ENCODE results near the gene ABCB4. TPM values are rescaled to one million over a fixed set of nuclear protein-coding genes. Genes with fewer than 3 reads are reported as not detected.
A peak's percentile ranks its signal among the peaks of the same experiment; 100 is the strongest.

The ABCB4 gene
- under 1 TPM; 0.33 to 0.45 TPM for polyA plus RNA-seq

- Histone ChIP-seq H3K27ac (ENCODE audit: low read depth in 2 of 2, low read length in 1 of 2) (no peak within 1 kb of the TSS), H3K36me3 (ENCODE audit: control insufficient read depth in 2 of 2, insufficient read depth in 2 of 2, low read length in 1 of 2) (no peaks in the 10 kb centered on the region), H3K9me3 (ENCODE audit: control insufficient read depth in 2 of 2, insufficient read depth in 1 of 2, low read depth in 1 of 2, low read length in 1 of 2) (no peaks in the 10 kb centered on the region), H3K4me1 (ENCODE audit: control insufficient read depth in 2 of 2, insufficient read depth in 2 of 2, low read length in 1 of 2) (no peaks in the 10 kb centered on the region), H3K4me3 (ENCODE audit: low read depth in 1 of 2, low read length in 2 of 2) (peak within 1 kb of the TSS; percentile 40 to 46), H3K27me3 (ENCODE audit: control insufficient read depth in 1 of 2, insufficient read depth in 2 of 2, low read length in 2 of 2) (peaks cover 0 to 2% of the 10 kb centered on the region in 2 donors)
- 4 to 6% methylated on average over 65 to 80 of the region's 80 CpGs for WGBS, 2 donors
Measured at GRCh38 chr7:87475359-87476178, at the start of gene ABCB4. ABCB4 (minus strand) TSS chr7:87475680; CDS start chr7:87475465, 215 bp downstream.

GRCh38 chr7:87518735-87519134, 43.3 kb upstream of the ABCB4 start:
- no peak overlapping the region for H3K27ac ChIP-seq (ENCODE audit: low read depth in 2 of 2, low read length in 1 of 2)
- no peaks in the 10 kb centered on the region for H3K36me3 ChIP-seq (ENCODE audit: control insufficient read depth in 2 of 2, insufficient read depth in 2 of 2, low read length in 1 of 2)
- no peaks in the 10 kb centered on the region for H3K9me3 ChIP-seq (ENCODE audit: control insufficient read depth in 2 of 2, insufficient read depth in 1 of 2, low read depth in 1 of 2, low read length in 1 of 2)
- H3K27me3 ChIP-seq (ENCODE audit: control insufficient read depth in 1 of 2, insufficient read depth in 2 of 2, low read length in 2 of 2): no peaks in the 10 kb centered on the region
- H3K4me3 ChIP-seq (ENCODE audit: low read depth in 1 of 2, low read length in 2 of 2): no peak overlapping the region
- H3K4me1 ChIP-seq (ENCODE audit: control insufficient read depth in 2 of 2, insufficient read depth in 2 of 2, low read length in 1 of 2): no peaks in the 10 kb centered on the region
- WGBS, 2 donors: 52 to 67% methylated on average over 2 of the region's 2 CpGs

GRCh38 chr7:87517891-87518290, 42.4 kb upstream of the ABCB4 start:
- H3K9me3 ChIP-seq (ENCODE audit: control insufficient read depth in 2 of 2, insufficient read depth in 1 of 2, low read depth in 1 of 2, low read length in 1 of 2): no peaks in the 10 kb centered on the region
- H3K27ac ChIP-seq (ENCODE audit: low read depth in 2 of 2, low read length in 1 of 2): no peak overlapping the region
- no peaks in the 10 kb centered on the region for H3K27me3 ChIP-seq (ENCODE audit: control insufficient read depth in 1 of 2, insufficient read depth in 2 of 2, low read length in 2 of 2)
- 80 to 85% methylated on average over 3 of the region's 3 CpGs for WGBS, 2 donors
- no peak overlapping the region for H3K4me3 ChIP-seq (ENCODE audit: low read depth in 1 of 2, low read length in 2 of 2)
- H3K4me1 ChIP-seq (ENCODE audit: control insufficient read depth in 2 of 2, insufficient read depth in 2 of 2, low read length in 1 of 2): no peaks in the 10 kb centered on the region
- H3K36me3 ChIP-seq (ENCODE audit: control insufficient read depth in 2 of 2, insufficient read depth in 2 of 2, low read length in 1 of 2): no peaks in the 10 kb centered on the region

GRCh38 chr7:87517136-87517815, 41.8 kb upstream of the ABCB4 start:
- Histone ChIP-seq H3K9me3 (ENCODE audit: control insufficient read depth in 2 of 2, insufficient read depth in 1 of 2, low read depth in 1 of 2, low read length in 1 of 2) (no peaks in the 10 kb centered on the region), H3K4me3 (ENCODE audit: low read depth in 1 of 2, low read length in 2 of 2) (no peak overlapping the region), H3K27me3 (ENCODE audit: control insufficient read depth in 1 of 2, insufficient read depth in 2 of 2, low read length in 2 of 2) (no peaks in the 10 kb centered on the region), H3K4me1 (ENCODE audit: control insufficient read depth in 2 of 2, insufficient read depth in 2 of 2, low read length in 1 of 2) (no peaks in the 10 kb centered on the region), H3K27ac (ENCODE audit: low read depth in 2 of 2, low read length in 1 of 2) (no peak overlapping the region), H3K36me3 (ENCODE audit: control insufficient read depth in 2 of 2, insufficient read depth in 2 of 2, low read length in 1 of 2) (no peaks in the 10 kb centered on the region)
- 74 to 77% methylated on average over 3 of the region's 3 CpGs for WGBS, 2 donors

- WGBS, 2 donors: 84 to 85% methylated on average over 5 of the region's 5 CpGs
- no peaks in the 10 kb centered on the region for H3K27me3 ChIP-seq (ENCODE audit: control insufficient read depth in 1 of 2, insufficient read depth in 2 of 2, low read length in 2 of 2)
- no peaks in the 10 kb centered on the region for H3K9me3 ChIP-seq (ENCODE audit: control insufficient read depth in 2 of 2, insufficient read depth in 1 of 2, low read depth in 1 of 2, low read length in 1 of 2)
- H3K4me3 ChIP-seq (ENCODE audit: low read depth in 1 of 2, low read length in 2 of 2): no peak overlapping the region
- H3K4me1 ChIP-seq (ENCODE audit: control insufficient read depth in 2 of 2, insufficient read depth in 2 of 2, low read length in 1 of 2): no peaks in the 10 kb centered on the region
- no peaks in the 10 kb centered on the region for H3K36me3 ChIP-seq (ENCODE audit: control insufficient read depth in 2 of 2, insufficient read depth in 2 of 2, low read length in 1 of 2)
- H3K27ac ChIP-seq (ENCODE audit: low read depth in 2 of 2, low read length in 1 of 2): no peak overlapping the region
Measured at GRCh38 chr7:87513735-87514335, 38.4 kb upstream of the ABCB4 start.

GRCh38 chr7:87512906-87513305, 37.4 kb upstream of the ABCB4 start:
- H3K27ac ChIP-seq (ENCODE audit: low read depth in 2 of 2, low read length in 1 of 2): no peak overlapping the region
- no peaks in the 10 kb centered on the region for H3K36me3 ChIP-seq (ENCODE audit: control insufficient read depth in 2 of 2, insufficient read depth in 2 of 2, low read length in 1 of 2)

GRCh38 chr7:87511510-87511909, 36.0 kb upstream of the ABCB4 start:
- Histone ChIP-seq H3K4me1 (ENCODE audit: control insufficient read depth in 2 of 2, insufficient read depth in 2 of 2, low read length in 1 of 2) (no peaks in the 10 kb centered on the region), H3K4me3 (ENCODE audit: low read depth in 1 of 2, low read length in 2 of 2) (no peak overlapping the region), H3K27me3 (ENCODE audit: control insufficient read depth in 1 of 2, insufficient read depth in 2 of 2, low read length in 2 of 2) (no peaks in the 10 kb centered on the region), H3K27ac (ENCODE audit: low read depth in 2 of 2, low read length in 1 of 2) (no peak overlapping the region), H3K36me3 (ENCODE audit: control insufficient read depth in 2 of 2, insufficient read depth in 2 of 2, low read length in 1 of 2) (no peaks in the 10 kb centered on the region), H3K9me3 (ENCODE audit: control insufficient read depth in 2 of 2, insufficient read depth in 1 of 2, low read depth in 1 of 2, low read length in 1 of 2) (no peaks in the 10 kb centered on the region)
- 35 to 52% methylated on average over 1 of the region's 1 CpG for WGBS, 2 donors

More at GRCh38 chr7:87512906-87513305, 37.4 kb upstream of the ABCB4 start:
- Histone ChIP-seq H3K4me3 (ENCODE audit: low read depth in 1 of 2, low read length in 2 of 2) (no peak overlapping the region), H3K4me1 (ENCODE audit: control insufficient read depth in 2 of 2, insufficient read depth in 2 of 2, low read length in 1 of 2) (no peaks in the 10 kb centered on the region), H3K9me3 (ENCODE audit: control insufficient read depth in 2 of 2, insufficient read depth in 1 of 2, low read depth in 1 of 2, low read length in 1 of 2) (no peaks in the 10 kb centered on the region), H3K27me3 (ENCODE audit: control insufficient read depth in 1 of 2, insufficient read depth in 2 of 2, low read length in 2 of 2) (no peaks in the 10 kb centered on the region)
- WGBS, 2 donors: 71% methylated on average over 4 of the region's 4 CpGs

- Histone ChIP-seq H3K36me3 (ENCODE audit: control insufficient read depth in 2 of 2, insufficient read depth in 2 of 2, low read length in 1 of 2) (no peaks in the 10 kb centered on the region), H3K4me1 (ENCODE audit: control insufficient read depth in 2 of 2, insufficient read depth in 2 of 2, low read length in 1 of 2) (no peaks in the 10 kb centered on the region), H3K9me3 (ENCODE audit: control insufficient read depth in 2 of 2, insufficient read depth in 1 of 2, low read depth in 1 of 2, low read length in 1 of 2) (no peaks in the 10 kb centered on the region), H3K27me3 (ENCODE audit: control insufficient read depth in 1 of 2, insufficient read depth in 2 of 2, low read length in 2 of 2) (no peaks in the 10 kb centered on the region), H3K27ac (ENCODE audit: low read depth in 2 of 2, low read length in 1 of 2) (no peak overlapping the region), H3K4me3 (ENCODE audit: low read depth in 1 of 2, low read length in 2 of 2) (no peak overlapping the region)
- 86 to 99% methylated on average over 1 of the region's 1 CpG for WGBS, 2 donors
Measured at GRCh38 chr7:87510411-87510875, 35.0 kb upstream of the ABCB4 start.

GRCh38 chr7:87507446-87507845, 32.0 kb upstream of the ABCB4 start:
- no peaks in the 10 kb centered on the region for H3K36me3 ChIP-seq (ENCODE audit: control insufficient read depth in 2 of 2, insufficient read depth in 2 of 2, low read length in 1 of 2)
- no peaks in the 10 kb centered on the region for H3K4me1 ChIP-seq (ENCODE audit: control insufficient read depth in 2 of 2, insufficient read depth in 2 of 2, low read length in 1 of 2)
- H3K27ac ChIP-seq (ENCODE audit: low read depth in 2 of 2, low read length in 1 of 2): no peak overlapping the region
- no peaks in the 10 kb centered on the region for H3K27me3 ChIP-seq (ENCODE audit: control insufficient read depth in 1 of 2, insufficient read depth in 2 of 2, low read length in 2 of 2)
- 37 to 50% methylated on average over 3 of the region's 3 CpGs for WGBS, 2 donors
- no peak overlapping the region for H3K4me3 ChIP-seq (ENCODE audit: low read depth in 1 of 2, low read length in 2 of 2)
- H3K9me3 ChIP-seq (ENCODE audit: control insufficient read depth in 2 of 2, insufficient read depth in 1 of 2, low read depth in 1 of 2, low read length in 1 of 2): no peaks in the 10 kb centered on the region

Measured in esophagus (tissue), 2 donors.